GM18499 (cell line): Measurements from ENCODE around the gene MYO10.

Source experiments
- ATAC-seq: cut with Tn5 transposase; IDR thresholded peaks from one replicate; pipeline ENCODE4 v1.9.1; 2021; ENCODE audit warnings: moderate number of reproducible peaks; ENCODE audit not compliant: insufficient read depth, unreplicated experiment

The MYO10 gene

DNA sequence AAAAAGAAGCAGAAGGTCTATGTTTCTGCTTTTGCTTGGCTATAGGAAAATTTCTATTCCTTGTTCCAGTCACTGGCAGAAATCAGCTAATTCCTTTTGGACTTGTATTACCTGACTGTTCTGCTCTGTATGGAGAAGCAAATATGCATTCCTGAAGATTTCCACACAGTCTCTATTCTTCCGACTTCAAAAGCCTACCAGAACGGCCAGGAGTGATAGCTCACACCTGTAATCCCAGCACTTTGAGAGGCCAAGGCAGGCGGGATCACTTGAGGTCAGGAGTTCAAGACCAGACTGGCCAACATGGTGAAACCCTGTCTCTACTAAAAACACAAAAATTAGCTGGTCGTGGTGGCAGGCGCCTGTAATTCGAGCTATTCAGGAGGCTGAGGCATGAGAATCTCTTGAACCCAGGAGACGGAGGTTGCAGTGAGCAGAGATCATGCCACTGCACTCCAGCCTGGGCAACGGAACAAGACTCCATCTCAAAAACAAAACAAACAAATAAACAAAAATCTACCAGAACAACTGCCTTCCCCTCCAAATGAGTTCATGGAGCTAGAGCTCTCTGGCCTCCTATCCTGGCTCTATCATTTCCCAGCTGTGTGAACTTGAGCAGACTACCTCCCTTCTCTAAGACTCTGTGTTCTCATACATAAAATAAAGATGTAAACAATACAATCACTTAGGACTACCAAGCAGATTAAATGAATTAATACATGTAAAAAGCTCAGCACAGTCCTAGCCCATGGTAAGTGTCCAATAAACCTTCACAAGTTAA lies 17.0 kb downstream of the MYO10 start:
- no peak for ATAC-seq

DNA sequence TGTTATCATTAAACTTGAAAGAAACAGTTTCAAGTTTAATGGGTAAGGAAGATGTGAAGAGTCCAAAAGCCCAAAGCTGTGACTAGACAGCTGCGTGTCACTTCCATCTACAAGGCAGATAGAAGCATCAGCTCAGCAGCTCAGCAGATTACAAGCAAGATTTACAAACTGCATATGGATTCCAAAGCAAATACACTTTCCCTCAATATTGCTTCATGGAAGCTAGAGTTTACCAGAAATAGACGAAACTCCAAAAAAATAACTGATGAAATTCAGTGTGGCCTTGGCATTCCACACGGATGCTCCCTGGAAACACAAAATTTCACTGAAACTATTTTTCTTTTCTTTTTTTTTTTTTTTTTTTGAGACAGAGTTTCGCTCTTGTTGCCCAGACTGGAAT lies 17.9 kb downstream of the MYO10 start:
- no peak for ATAC-seq

DNA sequence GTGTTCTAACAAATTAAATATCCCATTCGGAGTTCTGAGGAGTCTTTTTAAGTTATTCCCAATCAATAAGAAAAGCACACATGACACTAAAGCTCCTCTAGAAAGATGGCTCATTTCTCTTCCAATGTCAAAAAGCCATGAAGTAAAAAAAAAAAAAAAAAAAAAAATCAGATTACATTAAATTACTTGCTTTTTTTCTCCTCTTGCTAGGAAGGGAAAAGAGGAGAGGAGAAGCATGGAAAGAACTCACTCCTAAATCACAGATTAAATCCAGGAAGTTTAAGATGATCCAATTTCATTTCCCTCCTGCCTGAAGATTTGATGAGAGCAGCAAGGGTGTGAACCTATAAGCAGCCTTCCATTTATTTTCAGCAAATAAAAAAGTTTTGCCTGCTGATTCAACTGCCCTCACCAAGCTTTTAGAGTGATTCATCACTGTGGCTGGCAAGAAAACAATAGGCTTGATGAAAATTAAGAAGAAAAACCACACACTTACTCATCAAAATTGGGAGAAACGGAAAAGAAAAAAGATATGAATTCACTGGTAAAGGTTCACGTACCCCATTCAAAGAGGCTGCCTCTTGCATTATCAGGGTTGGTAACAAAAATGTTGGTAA lies 19.7 kb downstream of the MYO10 start:
- ATAC-seq, result no peak

DNA sequence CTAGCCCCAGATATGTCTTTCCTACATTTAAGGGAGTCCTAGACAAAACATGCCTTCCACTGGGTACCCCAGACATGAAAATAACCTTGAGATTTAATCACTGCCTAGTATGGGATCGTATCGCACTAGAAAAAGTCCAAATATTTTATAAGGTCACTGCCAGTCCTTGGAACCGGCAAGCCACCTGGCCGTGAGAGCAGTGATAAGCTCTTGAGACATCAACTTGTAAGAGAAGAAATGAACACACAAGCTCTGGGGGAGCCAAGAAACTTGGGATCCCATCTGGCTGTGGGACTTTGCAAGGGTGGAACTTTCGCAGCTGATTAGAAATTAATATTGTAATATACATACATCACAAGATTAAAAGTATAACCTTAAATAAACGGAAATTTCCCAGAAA lies 21.5 kb downstream of the MYO10 start:
- no peak for ATAC-seq

DNA sequence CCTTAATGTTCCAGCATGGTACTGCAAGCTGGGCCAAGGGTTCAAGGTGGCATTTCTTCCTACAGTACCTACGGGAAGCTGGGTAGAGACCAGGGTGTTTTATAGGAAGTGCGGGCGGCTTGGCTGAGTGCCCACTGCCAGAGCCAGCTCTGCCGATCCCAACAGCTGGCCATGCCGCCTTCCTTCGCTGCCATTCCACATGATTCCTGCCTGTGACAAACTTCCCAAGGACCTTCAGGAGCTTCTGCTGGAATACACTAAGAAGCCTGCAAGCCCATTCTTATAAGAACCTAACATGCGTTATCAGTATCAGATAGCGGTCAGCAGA lies 22.0 kb downstream of the MYO10 start:
- no peak for ATAC-seq

DNA sequence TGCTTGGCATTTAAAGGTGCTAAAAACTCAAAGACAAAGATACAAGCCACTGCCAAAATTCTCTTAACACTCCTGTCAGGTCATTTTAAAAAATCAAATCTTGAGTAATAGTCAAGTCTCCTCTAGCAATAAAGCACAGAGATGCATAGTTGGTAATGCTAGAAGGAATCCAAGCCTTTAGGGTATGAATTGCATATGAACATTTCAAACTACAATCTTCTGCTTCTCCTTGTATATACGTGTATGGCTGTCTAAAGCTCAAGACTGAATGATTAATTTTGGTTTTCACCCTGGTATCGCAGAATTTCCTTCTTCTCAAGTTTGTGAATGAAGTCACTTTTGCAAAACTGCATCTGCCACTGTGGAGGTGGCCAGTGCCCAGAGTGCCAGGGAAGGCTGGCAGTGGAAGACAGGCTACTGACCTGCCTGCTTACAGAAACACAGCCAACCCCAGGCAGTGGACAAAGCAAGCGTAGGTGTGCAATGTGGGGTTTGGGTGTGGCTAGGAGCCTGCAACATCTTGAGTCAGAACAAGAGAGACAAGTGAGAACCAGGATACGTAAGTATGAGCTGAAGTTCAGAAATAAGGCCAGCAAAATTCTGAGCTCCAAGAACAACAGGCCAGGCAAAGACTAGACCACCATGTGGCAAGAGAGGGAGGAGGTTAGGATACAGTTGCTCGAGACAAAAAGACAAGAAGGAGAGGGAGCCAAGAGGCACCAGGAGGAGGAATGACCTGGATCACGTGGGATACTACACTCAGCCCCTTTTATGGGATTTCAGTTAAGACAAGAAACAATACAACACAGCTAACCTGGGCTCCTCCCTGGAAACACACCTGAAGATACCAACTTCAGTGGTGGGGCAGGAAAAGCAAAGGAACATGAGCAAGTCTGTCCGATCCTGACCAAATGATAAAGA lies 22.6 kb downstream of the MYO10 start:
- no peak for ATAC-seq

DNA sequence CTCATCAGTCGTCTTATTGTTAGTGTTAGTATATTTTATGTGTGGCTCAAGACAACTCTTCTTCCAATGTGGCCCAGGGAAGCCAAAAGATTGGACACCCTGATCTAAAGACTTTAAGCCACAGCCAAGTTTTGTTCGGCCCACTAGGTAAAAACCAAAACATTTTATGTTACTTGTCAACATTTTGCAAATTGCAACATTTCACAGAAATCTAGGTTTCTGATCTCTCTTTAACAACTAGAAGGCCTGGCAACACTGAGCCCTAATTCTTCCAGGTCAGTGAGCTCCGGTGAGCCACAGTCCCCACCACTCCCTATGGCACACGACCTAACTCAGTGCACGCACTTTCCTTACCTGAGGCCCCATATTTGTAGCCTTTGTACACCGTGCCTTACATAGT lies 24.0 kb downstream of the MYO10 start:
- ATAC-seq, result no peak

DNA sequence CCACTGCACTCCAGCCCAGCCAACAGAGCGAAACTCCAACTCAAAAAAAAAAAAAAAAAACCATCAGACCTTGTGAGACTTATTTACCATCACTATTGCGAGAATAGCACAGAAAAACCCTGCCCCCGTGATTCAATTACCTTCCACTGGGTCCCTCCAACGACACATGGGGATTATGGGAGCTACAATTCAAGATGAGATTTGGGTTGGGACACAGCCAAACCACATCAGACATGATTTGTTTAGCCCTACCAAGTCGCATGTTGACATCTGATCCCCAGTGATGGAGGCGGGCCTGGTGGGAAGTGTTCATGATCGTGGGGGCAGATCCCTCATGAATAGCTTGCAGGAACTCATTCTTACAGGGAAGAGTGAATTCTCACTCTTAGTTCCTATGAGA lies 26.6 kb downstream of the MYO10 start:
- ATAC-seq, result no peak

DNA sequence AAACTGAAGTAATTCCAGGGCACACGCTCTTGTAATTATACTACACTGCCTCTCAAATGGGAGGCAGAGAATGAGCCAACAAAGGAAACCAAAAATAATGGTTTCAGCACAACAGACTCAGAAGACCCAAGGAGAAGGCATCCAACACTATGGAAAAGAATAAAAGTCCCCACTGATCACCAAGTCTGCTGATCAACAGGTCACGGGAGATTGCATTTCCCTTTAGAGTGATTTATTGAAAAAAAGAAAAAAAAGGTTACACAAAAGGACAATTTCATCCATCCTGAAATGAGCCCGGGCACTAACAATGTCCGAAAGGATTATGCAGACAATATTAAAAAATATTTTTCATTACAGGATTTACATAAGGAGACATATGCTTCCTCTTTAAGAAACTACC lies 28.8 kb downstream of the MYO10 start:
- ATAC-seq, result no peak

DNA sequence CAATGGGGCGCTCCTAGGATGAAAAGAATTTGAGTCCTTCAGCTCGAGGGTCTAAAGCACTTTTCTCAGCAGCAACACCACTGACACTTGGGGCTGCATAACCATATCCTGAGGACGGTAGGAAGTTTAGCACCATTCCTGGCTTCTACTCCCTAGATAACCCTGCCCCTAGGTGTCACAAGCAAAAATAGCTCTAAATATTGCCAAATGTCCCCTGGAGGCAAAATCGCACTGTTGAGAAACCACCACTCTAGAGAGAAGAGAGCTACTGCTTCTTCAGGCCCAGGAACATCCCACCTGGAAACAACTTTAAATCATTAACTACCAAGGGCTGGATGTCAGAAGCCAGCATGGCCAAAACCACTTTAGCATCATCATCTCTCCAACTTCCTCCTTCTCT lies 29.8 kb downstream of the MYO10 start:
- ATAC-seq, result no peak

DNA sequence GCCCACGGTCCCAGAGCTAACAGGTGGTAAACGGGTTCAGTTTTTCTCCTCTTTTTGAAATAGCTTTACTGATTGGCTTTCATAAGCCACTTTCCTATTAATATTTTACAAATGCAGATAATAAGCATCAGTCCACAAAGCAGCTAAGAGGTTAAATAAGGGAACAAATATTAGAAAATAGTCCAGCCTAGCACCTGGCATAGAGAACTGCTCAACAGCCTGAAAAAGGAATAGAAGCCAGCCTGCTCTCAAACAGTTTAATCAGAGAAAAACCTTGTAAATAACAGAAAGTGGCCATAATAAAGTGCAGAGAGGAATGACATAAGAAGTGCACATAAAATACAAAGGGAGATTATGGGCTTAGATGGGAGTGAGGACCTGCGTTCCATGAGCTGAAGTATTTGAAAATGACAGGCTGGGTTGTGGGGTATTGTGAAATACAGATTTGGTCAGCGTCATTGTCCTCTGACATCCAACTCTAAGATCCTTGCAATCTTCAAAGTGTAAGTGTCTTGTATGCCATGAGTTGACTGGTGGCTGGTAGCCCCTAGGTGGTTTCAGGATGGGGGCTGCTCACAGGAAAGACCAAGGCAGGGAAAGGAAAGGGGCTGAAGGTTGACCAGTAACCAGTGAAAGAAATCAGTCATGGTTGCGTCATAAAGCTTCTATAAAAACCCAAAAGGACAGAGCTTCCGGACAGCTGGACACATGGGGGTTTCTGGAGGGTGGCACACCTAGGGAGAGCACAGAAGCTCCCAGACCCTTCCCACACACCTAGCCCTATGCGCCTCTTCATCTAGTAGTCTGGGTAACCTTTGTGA lies 32.4 kb downstream of the MYO10 start:
- ATAC-seq, result no peak

DNA sequence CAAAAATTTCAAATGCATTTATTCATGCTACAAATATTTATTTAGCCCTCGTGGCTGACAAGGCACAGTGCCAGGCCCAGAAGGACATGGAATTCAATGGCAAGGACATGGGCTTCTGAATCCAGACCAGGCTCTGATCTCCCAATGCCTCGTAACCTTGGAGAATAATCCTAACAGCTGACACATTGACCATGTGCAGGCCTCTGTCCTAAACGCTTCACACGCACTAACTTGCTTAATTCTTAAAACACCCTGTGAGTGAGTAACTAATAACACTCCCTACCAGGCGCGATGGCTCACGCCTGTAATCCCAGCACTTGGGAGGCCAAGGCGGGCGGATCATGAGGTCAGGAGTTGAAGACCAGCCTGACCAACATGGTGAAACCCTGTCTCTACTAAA lies 33.2 kb downstream of the MYO10 start:
- ATAC-seq, result no peak

DNA sequence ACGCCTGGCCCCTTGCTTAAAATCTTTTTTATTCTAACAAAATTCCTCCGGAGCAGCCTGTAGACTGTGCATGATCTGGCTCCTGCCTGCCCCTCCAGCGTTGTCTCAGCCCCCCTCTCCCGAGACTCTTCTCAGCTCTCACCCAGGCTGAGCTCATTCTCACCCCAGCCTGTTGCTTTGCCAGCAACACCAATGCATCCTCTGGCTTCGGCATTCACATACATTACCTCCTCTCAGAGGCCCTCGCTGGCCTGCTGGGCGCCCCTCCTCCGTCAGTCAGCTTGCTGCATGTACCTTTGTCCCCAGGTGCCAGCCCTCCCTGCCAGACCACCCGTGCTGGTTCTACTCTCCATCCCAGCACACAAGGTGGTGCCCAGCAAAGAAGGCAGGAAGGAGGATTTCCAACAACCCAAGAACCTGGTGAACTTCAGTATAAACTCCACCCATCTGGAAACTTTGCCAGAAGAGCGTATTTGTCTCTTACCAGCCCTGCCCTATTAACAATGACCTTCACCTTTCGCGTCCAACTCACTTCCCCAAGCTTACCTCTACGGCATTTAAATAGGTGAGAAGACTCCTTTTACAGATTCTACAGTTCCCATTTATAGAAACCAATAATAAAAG lies 35.0 kb downstream of the MYO10 start:
- ATAC-seq, result no peak

DNA sequence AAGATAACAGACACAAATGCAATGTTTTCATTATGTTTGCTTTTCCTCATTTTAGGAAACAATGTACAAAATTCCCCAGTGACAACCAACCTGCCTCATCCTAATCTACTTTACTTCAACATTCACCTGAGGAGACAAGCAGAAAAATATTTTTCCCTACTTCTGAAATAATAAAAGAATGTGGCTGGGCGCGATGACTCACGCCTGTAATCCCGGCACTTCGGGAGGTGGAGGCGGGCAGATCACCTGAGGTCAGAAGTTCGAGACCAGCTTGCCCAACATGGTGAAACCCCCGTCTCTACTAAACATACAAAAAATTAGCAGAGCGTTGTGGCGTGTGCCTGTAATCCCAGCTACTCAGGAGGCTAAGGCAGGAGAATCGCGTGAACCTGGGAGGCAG lies 36.9 kb downstream of the MYO10 start:
- ATAC-seq, result no peak

DNA sequence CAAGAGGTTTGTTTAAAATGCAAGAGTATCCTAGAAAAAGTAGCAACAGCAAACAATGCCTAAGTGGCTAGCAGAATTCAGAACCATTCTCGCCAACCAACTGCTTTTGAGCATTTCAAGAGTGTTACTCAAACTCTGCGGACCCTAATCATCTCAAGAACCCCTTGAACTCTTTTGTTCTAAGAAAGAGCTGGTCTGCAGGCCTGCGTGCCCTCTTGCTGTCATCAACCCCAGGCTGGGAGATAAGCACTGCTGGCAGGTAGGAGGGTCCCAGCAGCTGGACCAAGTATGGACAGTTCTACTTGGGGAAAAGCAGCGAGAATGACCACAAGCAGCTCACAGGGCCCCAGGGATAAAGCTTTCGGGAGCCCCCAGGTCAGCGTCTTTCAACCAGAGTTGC lies 38.3 kb downstream of the MYO10 start:
- ATAC-seq, result no peak

DNA sequence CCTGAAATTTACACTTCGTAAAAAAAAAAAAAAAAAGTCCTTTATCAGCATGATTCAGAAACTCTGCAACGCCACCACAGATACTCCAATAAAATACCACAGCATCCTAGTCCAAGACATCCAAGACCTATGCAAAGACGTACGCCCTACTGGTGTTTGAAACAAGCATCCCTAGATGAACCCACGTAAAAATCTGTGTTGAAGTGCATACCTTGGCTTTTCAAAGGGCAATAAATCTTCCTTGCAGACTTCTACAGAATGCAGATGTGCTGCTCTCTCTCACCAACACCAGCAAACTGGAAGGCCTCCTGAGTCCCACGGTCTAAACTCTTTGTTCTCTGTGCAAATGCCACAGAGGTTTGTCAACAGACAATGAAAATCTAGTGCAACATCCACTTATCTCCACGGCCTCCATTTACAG lies 38.8 kb downstream of the MYO10 start:
- no peak for ATAC-seq

DNA sequence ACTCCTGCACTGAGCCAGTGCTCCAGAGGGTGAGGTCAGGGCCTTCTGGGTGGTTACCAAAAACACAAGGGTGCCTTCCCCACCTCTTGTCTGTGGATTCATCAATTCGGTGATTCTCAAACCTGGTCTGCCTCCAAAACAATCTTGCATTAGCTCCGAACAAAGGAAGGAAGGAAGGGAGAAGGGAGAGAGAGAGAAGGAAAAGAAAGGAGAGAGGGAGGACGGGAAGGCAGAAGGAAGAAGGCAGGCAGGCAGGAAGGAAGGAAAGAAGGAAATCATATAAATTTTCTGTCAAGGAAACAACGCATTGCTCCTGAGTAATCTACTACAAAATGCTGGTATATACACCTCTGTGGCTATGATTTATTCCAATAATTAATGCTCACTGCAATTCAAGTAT lies 39.3 kb downstream of the MYO10 start:
- no peak for ATAC-seq

DNA sequence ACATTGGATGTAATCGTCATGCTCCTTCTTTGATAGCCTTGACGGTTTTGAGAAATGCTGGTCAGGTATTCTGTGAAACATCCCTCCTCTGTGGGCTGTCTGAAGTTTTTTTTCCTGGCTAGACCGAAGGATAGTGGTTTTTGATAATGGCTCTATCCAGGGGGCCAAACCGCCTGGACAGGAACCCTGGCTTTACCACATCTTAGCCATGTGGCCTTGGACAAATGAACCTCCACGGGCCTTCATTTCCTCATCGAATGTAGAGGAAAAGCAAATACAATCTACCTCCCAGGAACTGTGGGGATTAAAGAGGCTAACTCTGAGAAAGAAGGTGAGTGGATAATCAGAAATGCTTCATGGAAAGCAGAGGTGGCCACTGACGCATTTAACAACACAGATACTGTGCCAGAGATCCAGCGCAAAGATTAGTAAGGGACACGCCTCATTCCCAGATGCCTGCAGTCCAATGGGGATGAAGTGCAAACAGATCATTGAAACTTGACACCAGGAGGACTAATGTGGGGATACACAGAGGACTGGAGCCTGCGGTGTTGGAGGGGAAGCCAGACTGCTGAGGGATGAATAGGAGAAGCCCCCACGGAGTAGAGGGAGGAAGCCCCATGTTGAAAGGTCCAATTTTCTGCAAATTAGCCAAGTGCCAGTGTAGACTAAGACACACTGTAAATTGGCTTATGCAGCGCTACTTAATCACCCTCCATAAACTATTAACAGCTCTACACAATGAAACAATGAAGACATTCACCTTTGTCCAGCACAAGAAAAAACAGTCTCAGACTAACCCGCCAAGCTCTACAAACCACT lies 41.6 kb downstream of the MYO10 start:
- no peak for ATAC-seq

DNA sequence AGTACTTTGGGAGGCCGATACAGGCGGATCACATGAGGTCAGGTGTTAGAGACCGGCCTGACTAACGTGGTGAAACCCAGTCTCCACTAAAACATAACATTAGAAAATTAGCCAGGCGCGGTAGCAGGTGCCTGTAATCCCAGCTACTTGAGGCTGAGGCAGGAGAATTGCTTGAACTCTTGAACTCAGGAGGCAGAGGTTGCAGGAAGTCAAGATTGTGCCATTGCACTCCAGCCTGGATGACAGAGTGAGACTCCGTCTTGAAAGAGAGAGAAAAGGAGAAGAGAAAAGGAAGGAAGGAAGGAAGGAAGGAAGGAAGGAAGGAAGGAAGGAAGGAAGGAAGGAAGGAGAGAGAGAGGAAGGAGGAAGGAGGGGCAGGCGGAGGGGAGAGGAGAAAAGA lies 45.1 kb downstream of the MYO10 start:
- no peak for ATAC-seq
